Measurements from ENCODE around the gene INSM1.

INSM1 gene

DNA sequence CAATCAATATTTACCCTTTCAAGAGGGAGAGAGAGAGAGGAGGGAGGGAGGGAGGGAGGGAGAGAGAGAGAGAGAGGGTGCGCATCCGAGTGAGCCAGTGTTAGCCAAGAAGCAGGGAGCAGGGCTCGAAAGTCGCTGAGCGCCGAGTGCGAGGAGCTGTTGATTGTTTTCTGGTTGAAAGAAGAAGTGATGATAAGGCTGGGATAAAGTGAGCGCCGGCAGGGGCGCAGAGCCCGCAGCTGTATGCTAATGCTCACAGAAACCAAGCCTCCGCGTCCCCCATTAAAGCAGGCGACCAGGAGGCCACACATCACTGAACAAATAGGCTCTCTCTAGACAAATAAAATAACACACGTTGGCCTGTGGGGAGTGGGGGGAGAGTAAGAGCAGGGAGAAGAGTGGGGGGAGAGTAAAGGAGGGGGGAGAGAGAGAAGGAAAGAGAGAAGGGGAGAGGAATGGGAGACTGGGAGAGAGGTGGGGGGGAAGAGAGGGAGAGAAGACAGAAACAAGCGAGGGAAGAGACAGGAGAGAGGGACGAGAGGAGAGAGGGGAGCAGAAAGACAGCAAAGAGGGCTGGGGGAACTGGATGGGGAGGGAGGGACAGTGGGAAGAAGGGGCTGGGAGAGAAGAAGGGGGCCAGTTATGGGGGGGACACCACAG, 5.0 kb upstream of the INSM1 start:
- peak in 1 of 2 donors; percentile 6 for DNase-seq (ENCODE audit: low read depth in 2 of 2)

DNA sequence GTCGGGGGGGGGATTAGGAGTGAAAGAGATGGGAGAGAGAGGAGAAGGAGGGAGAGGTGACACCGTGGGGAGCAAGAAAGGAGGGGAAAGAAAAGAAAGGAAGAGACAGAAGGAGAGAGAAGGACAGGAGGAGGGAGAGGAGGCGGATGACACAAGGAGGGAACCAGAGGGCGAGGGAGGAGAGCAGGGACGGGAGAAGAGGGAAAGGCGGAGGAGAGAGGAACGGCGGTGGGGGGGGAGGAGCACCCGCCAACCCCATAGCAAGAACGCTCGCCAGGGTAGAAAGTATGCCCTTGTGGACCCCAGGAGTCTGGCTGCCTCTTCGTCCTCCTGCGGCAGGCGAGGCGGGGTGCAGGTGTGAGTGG, 4.5 kb upstream of the INSM1 start:
- DNase-seq (ENCODE audit: low read depth in 2 of 2): no peak

DNA sequence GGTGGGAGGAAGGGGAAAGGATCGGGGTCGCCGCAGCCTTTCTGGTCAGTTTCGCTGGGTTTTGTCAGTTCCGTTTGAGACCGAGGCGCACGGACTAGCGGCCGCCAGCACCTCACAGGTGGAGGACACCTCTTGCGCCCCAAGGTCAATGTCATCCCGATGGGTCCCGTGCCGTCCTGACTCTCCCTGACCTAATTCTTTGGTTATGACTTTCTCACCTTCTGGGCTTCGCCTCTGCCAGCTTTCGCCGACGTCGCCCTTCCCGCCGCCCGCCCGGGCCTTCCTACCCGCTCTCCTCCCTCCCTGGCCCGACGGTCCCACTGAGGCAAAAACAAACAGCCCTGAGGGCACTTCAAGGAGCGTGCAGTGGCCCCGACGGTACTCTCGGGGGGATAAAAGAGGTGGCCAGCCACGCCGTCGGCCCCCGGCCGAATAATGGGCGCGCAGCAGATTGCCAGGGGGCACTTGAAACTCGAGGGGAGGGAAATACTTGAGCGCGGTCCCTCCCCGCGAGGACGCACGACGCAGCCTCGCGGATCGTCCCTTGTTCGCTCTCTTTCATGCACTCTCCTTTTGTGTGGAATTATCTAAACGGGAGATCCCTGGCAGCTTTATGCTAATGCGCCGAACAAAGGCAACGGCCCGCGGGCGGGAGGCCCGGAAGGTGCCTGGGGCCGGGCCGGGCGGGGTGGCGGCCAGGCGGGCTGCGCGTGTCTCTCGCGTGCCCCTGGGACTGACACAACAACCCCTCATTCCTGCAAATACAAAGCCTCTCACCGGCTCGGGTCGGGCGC, 3.9 kb upstream of the INSM1 start:
- DNase-seq (ENCODE audit: low read depth in 2 of 2): peak in 1 of 2 donors; percentile 28

DNA sequence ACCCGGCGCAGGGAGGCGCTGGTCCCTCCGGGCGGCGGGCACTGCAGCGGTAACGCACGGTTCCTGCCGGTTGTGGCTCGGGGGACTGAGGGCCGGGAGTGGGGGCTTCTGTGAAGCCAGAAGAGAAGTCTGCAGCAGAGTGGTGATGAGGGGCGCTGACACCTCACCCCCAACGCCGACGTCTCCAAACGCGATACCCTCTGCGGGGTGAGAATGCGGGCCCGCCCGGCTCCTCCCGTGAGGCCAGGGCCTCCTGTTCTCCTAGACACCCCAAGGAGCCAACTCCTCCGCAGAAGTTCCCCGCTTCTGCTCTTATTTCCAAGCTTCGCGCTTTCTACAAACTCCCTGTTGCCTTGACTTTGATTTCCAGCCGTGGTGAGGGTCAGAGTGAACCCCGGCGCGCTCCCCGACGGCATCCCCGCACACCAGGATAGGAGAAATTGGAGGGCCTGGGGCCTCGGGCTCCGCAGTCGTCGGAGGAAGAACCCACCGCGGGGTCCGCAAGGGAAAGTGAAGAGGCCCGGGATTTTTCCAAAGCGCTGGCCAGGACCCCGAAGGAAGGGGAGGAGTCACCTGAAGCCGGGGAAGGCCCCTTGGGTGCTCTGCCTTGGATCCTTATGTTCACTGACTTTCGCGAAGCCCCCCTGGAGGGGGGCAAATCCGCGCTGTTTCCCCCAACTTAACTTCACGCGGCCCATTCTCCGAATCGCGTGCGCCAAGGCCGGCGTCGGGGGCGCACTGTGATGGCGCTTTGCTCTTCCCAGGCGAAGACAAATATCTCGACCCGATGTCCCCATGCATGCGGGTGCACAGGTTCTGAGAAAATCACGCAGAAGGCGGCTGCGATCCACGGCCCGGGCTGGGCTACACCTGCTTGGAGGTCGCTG, 3.1 kb upstream of the INSM1 start:
- DNase-seq (ENCODE audit: low read depth in 2 of 2): peak in 1 of 2 donors; percentile 24

DNA sequence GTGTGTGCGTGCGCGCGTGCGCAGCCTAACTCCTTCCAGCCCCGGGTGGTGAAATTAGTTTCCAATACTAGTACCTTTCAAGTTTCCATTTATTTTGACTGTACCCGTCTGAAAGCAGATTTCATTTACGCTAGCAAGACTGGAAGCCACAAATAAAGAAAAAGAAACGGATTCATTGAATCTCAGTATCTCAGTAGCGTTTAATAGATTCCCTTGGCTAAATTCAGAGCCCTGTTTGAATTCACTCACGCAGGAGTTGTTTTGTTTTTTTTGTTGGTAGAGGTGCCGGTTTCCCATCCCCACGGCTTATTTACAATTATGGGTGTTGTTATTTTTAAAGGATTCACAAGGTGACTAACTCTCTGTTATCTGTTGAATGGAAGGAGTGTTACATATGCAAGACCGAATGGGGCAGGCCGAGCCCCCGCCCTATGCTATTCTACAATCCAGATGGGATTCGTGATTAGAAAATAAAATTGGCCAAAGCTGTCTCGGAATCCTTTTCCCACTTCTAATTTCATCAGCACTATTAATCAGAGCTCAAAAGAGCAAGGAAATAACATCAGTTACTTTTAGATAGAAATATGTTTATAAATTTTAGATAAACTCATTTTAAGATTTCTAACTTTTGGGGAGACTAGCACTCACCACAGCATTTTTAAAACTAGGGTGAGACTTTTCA, 2.3 kb upstream of the INSM1 start:
- no peak for DNase-seq (ENCODE audit: low read depth in 2 of 2)

DNA sequence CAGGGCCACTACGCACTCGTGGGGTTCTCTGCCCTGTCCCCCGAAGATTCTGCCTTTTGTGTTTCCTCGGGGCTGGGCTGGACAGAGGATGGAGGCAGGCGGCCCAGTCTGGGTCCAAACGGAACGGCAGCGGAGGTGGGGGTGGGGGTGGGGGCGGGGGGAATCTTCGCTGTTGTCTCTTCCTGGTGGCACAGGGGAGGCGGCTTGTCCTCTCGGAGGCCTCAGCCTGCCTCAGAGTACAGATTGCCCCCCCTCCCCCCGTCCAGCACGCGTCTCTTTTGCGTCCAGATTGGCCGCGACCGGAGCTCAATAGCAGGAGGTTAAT, 1.4 kb upstream of the INSM1 start:
- no peak for DNase-seq (ENCODE audit: low read depth in 2 of 2)

DNA sequence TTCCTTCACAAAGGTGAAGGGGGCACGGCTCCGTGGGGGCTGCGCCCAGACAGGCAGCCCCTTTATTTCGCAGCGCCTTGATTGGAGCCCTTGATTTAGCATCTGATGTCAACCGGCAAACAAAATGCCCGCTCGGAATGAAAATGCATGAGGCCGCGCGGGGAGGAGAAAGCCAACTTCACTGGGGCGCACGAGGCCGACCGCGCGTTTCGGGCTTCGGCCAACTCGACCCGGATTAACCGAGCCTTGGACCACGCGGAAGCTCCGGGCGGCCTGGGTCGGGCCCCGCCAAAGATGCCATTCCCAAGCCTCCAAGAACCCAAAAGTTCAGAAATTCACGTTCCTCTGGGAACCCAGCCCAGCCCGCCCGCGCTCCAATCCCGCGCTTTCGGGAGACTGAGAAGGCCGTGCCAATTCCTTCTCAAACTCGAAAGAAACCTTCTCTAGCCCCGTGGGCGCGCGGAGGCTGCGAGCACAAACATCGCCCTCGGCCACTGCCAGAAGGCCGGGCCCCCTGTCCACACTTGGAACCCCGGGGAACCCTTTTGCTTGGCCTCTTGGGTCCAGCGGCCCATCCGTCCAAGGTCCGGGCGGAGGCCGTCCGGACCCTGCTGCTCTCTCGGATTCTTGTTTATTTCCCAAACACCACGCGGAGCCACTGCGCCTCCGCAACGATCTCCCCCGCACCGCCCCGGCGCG, 879 bp upstream of the INSM1 start:
- no peak for DNase-seq (ENCODE audit: low read depth in 2 of 2)

DNA sequence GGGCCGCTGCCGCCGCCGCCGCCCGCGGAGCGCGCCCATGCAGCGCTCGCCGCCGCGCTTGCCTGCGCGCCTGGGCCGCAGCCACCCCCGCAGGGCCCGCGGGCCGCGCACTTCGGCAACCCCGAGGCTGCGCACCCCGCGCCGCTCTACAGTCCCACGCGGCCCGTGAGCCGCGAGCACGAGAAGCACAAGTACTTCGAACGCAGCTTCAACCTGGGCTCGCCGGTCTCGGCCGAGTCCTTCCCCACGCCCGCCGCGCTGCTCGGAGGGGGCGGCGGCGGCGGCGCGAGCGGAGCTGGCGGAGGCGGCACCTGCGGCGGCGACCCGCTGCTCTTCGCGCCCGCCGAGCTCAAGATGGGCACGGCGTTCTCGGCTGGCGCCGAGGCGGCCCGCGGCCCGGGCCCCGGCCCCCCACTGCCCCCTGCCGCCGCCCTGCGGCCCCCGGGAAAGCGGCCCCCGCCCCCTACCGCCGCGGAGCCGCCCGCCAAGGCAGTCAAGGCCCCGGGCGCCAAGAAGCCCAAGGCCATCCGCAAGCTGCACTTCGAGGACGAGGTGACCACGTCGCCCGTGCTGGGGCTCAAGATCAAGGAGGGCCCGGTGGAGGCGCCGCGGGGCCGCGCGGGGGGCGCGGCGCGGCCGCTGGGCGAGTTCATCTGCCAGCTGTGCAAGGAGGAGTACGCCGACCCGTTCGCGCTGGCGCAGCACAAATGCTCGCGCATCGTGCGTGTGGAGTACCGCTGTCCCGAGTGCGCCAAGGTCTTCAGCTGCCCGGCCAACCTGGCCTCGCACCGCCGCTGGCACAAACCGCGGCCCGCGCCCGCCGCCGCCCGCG, 730 bp downstream of the INSM1 start:
- no peak for DNase-seq (ENCODE audit: low read depth in 2 of 2)

DNA sequence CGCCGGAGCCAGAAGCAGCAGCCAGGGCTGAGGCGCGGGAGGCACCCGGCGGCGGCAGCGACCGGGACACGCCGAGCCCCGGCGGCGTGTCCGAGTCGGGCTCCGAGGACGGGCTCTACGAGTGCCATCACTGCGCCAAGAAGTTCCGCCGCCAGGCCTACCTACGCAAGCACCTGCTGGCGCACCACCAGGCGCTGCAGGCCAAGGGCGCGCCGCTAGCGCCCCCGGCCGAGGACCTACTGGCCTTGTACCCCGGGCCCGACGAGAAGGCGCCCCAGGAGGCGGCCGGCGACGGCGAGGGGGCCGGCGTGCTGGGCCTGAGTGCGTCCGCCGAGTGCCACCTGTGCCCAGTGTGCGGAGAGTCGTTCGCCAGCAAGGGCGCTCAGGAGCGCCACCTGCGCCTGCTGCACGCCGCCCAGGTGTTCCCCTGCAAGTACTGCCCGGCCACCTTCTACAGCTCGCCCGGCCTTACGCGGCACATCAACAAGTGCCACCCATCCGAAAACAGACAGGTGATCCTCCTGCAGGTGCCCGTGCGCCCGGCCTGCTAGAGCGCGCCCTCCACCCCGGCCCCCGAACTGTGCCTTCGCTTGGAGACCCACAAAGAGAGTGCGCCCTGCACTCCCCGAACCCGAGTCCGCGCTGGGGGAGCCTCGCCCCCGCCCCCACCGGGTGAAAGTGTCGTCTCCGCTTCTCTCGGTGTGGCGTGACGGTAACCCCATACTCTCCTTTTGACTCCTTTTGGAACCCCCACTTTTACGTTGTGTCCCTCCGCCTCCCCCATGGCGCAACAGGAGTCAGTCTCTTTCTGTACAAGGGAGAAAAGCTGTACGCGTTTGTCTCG, 1.6 kb downstream of the INSM1 start:
- DNase-seq (ENCODE audit: low read depth in 2 of 2): no peak

DNA sequence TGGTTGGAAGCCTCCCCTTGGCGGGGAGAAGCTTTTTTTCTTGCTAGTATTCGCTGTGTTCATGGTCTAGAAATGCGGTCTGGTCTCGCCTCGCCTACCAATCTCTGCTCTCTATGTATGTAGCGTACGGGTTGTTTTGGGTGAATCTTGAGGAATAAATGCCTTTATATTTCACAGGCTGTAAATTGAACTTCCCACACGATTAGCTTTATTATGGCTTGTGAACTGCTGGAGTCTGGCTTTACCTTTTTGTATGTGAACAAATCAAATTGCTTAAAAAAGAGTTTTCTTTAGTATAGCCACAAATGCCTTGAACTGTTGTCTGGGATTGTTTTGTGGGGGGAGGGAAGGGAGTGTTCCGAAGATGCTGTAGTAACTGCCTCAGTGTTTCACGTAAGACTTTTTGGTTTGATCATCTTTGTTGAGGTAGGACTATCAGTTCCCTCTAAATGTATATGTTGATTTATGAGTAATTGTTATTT, 2.2 kb downstream of the INSM1 start:
- no peak for DNase-seq (ENCODE audit: low read depth in 2 of 2)

DNA sequence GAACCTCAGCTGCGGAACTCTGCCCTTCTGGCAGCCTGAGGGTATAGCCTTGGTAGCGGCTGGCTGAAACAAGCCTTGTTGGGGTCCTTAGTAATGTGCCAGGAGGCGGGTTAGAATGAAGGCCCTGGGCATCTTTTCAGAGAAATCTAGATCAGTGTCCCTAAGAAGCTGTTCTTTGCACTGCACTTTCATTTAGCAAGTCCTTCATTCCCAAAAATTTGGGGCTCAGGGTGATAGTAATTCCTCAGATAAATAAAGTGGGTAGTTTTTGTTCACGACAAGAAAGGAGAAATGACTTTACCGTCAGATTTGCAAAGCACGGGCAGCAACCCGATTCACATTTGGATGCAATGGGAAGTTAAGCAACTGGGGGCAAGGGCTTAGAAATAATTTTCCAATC, 3.2 kb downstream of the INSM1 start:
- DNase-seq (ENCODE audit: low read depth in 2 of 2): no peak

DNA sequence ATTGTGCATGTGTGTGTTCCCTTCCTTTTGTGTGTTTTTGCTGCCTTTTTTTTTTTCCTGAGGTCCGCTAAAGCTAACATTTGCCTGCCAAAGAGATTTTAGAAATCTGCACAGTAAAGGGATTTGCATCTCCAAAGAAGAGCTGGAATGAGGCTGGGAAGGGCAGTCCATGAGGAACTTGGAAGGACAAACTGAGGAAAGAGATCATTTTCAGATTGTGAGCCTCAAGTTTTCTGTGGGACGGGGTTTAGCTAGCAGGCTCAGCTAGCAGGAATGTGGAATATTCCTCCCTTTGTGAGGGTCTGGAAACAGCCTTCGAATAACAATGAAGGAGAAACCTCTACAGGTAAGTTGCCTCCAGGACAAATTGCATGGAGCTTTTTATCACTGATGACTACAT, 3.8 kb downstream of the INSM1 start:
- DNase-seq (ENCODE audit: low read depth in 2 of 2): no peak

DNA sequence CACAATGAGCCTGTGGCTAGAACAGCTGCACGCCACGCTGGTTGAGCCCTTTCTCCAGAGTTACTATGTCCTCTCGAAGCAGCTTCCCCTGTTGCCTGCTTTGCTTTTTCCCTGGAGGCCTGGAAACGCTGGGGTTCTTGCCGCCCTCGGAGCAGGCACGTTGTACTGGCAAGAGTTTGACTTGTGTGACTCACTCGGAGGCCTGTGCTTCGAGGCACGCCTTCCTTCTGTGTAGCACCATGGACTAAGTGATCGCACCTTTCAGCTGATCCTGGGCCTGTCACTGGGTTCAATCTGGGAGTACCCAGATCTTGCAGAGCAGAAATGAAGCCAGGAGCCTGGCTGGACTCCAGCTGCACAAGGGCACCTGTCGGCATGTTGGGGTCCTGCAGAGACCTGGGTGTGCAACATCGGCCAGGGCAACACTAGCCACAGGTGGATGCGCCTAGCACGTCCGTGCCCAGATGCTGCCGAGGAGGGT, 5.2 kb downstream of the INSM1 start:
- no peak for DNase-seq (ENCODE audit: low read depth in 2 of 2)

DNA sequence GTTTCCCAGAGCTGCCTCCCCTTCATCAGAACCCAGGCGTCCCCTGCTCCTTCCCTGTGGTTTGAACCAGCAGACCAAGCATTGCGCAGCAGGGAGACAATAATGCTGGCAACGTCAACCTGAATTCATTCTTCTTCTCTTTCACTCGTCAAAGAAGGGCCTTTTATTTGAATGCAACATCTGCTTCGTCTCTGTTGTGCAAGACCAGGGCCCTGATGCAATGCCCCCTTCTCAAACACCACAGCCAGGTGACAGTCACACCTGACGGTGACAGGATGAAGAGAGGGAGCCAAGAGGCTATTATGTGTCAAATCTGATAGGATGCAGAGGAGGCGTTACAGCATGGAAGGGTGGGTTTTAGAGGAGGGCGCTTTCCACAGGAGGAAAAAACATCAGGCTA, 8.0 kb downstream of the INSM1 start:
- no peak for DNase-seq (ENCODE audit: low read depth in 2 of 2)

DNA sequence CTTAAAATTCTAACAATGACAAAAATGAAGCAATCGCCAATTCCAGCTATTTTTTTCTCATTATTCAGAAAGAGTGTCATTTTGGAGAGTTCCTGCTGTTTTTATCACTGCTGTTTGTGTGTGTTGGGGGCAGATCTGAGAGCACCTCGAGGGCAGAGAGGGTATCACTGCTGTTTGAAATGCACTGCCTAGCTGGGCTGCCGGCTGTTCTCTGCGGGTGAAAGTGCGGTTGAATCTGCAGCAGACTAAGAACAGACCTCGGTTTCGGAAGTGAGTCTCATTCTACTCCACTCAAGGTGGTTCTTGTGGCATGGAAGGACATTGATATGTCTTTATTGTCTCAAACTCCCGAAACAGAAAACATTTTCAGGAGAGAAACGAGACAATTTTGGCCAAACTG, 18.3 kb downstream of the INSM1 start:
- DNase-seq (ENCODE audit: low read depth in 2 of 2): no peak

DNA sequence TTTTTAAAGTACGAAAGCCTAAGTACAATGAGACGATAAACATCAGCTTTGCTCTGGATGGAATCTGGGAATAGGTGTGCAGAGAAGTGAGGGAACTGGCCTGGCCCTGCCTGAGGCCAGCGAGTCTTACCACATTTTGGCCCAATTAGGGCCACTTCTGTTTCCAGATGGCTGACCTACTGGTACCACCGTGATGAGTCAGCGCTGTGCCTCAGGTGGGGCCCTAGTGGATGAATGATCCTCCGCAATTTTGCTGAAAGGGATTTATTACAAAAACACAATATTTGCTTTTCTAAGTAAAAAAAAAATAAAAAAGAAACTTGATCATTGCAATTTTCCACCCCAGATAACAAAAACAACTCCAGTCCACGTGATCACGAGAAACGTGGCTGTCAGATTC, 22.5 kb downstream of the INSM1 start:
- DNase-seq (ENCODE audit: low read depth in 2 of 2): no peak

DNA sequence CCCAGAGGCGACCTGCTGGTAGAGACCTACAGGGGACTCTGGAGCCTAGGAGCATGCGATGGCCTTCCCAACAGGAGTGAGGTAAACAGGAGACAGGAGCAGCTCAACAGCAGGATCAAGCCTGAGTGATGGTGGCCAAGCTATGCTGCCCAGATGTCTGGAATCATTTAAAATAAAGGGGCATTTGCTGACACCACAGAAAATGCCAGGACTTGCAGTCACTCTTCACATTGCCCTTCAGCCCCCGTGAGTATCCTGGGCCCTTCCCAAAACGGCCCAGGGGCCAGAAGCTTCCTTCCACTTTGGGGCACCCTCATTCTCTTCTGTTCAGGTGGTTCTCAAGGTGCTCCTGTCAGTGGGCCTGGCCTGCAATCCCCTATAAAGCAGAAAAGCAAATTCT, 23.2 kb downstream of the INSM1 start:
- DNase-seq (ENCODE audit: low read depth in 2 of 2): no peak

DNA sequence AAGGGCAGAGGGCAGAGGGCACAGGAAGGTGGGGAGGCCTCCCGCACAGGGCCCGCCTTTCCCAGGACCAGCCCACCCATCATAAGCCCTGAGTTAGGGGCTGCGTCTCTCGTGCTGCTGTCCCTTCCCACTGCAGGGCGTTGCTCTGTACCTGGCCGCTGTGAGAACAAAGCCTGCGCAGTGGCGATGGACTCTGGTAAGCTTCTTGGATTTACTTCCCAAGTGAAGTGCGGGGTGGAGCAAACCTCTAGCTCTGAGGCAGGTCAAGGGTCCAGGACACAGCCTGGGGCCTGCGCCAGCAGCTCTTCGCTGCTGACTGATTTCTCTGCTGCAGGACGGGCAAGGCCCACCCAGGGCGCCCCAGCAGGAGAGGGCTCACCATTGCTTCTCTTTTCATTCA, 23.9 kb downstream of the INSM1 start:
- no peak for DNase-seq (ENCODE audit: low read depth in 2 of 2)

All from stimulated activated CD4-positive, alpha-beta T cell treated with anti-CD3 and anti-CD28 coated beads, Interleukin-4, amount 100 ng/mL, for 48 hours (primary cell).